Measurements from ENCODE around the gene ARID1B. TPM values are rescaled to one million over a fixed set of nuclear protein-coding genes. Genes with fewer than 3 reads are reported as not detected.

The ARID1B gene
- total RNA-seq, 1 donor from 2014 or later = 43.4 TPM

GRCh38 chr6:156790711-156791319, 13.6 kb downstream of the ARID1B start:
- peak overlapping the region; percentile 63 for H3K27ac ChIP-seq (replicated peaks)
- DNase-seq = no peak
- H3K27me3 ChIP-seq (ENCODE audit: low read depth) = no peaks in the 10 kb centered on the region
- intact Hi-C loops (cut with micrococcal nuclease) = no loop called here
- peaks cover 100% of the 10 kb centered on the region for H3K4me1 ChIP-seq
- H3K9me3 ChIP-seq (replicated peaks) = no peaks in the 10 kb centered on the region
- H3K36me3 ChIP-seq = no peaks in the 10 kb centered on the region
- TF ChIP-seq, protein P1, sequence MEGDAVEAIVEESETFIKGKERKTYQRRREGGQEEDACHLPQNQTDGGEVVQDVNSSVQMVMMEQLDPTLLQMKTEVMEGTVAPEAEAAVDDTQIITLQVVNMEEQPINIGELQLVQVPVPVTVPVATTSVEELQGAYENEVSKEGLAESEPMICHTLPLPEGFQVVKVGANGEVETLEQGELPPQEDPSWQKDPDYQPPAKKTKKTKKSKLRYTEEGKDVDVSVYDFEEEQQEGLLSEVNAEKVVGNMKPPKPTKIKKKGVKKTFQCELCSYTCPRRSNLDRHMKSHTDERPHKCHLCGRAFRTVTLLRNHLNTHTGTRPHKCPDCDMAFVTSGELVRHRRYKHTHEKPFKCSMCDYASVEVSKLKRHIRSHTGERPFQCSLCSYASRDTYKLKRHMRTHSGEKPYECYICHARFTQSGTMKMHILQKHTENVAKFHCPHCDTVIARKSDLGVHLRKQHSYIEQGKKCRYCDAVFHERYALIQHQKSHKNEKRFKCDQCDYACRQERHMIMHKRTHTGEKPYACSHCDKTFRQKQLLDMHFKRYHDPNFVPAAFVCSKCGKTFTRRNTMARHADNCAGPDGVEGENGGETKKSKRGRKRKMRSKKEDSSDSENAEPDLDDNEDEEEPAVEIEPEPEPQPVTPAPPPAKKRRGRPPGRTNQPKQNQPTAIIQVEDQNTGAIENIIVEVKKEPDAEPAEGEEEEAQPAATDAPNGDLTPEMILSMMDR (IDR thresholded peaks at IDR 0.05; ENCODE audit: borderline replicate concordance) = no peak
- H3K4me3 ChIP-seq = peak overlapping the region; percentile 25

GRCh38 chr6:156791320-156791850, 14.2 kb downstream of the ARID1B start:
- peaks cover 100% of the 10 kb centered on the region for H3K4me1 ChIP-seq
- no peaks in the 10 kb centered on the region for H3K9me3 ChIP-seq (replicated peaks)
- TF ChIP-seq, protein P1 (IDR thresholded peaks at IDR 0.05; ENCODE audit: borderline replicate concordance) = no peak
- H3K27ac ChIP-seq (replicated peaks) = peak overlapping the region; percentile 63
- H3K27me3 ChIP-seq (ENCODE audit: low read depth) = no peaks in the 10 kb centered on the region
- H3K4me3 ChIP-seq = peak overlapping the region; percentile 25
- intact Hi-C loops (cut with micrococcal nuclease) = no loop called here
- no peak for DNase-seq
- H3K36me3 ChIP-seq = no peaks in the 10 kb centered on the region

DNA sequence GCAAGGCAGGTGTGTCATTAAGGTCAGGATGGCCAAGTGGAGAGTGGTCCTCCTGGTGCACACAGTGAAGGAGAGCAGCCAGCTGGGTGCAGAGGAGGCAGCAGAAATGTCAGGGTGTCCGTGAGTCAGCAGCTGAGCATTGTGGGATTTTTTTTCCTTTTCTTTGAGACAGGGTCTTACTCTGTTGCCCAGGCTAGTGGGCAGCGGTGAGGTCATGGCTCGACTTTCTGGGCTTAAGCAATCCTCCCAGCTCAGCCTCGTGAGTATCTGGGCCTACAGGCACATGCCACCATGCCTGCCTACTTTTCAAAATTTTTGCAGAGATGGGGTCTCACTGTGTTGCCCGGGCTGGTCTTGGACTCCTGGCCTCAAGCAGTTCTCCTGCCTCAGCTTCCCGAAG, 16.0 kb downstream of the ARID1B start:
- intact Hi-C loops (cut with micrococcal nuclease) = no loop called here
- no peak overlapping the region for H3K27ac ChIP-seq (replicated peaks)
- H3K4me1 ChIP-seq = peaks cover 100% of the 10 kb centered on the region
- TF ChIP-seq, protein P1 (IDR thresholded peaks at IDR 0.05; ENCODE audit: borderline replicate concordance) = no peak
- H3K4me3 ChIP-seq = no peak overlapping the region
- H3K9me3 ChIP-seq (replicated peaks) = no peaks in the 10 kb centered on the region
- DNase-seq = no peak
- H3K36me3 ChIP-seq = no peaks in the 10 kb centered on the region
- no peaks in the 10 kb centered on the region for H3K27me3 ChIP-seq (ENCODE audit: low read depth)

- Histone ChIP-seq H3K27ac (replicated peaks) (no peak overlapping the region), H3K27me3 (ENCODE audit: low read depth) (no peaks in the 10 kb centered on the region), H3K36me3 (no peaks in the 10 kb centered on the region), H3K9me3 (replicated peaks) (no peaks in the 10 kb centered on the region), H3K4me3 (no peak overlapping the region), H3K4me1 (peaks cover 100% of the 10 kb centered on the region)
- no peak for DNase-seq
- intact Hi-C loops (cut with micrococcal nuclease) = no loop called here
- TF ChIP-seq, protein P1 (IDR thresholded peaks at IDR 0.05; ENCODE audit: borderline replicate concordance) = no peak
These were observed 17.6 kb downstream of the ARID1B start for GRCh38 chr6:156794546-156795354.

DNA sequence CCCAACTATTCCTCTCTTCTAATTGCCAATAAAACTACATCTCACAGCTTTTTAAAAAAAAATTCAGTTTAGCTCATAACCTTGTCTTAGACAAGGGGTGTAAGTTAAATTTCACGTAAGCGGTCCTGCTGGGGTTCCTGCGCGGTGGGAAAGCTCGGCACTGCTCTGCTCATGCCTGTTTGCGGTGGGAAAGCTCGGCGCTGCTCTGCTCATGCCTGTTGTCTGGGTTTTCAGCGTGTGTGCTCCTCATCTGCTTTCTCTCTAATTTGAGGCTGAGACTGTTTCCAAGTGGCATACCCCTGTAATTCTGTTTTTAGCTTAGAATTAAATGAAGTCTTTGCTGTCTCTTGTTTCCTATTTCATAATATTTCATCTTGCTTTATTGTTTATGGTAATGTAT, 18.6 kb downstream of the ARID1B start:
- H3K36me3 ChIP-seq = no peaks in the 10 kb centered on the region
- TF ChIP-seq, protein P1 (IDR thresholded peaks at IDR 0.05; ENCODE audit: borderline replicate concordance) = no peak
- H3K9me3 ChIP-seq (replicated peaks) = no peaks in the 10 kb centered on the region
- intact Hi-C loops (cut with micrococcal nuclease) = no loop called here
- peak overlapping the region; percentile 57 for H3K4me3 ChIP-seq
- H3K27me3 ChIP-seq (ENCODE audit: low read depth) = no peaks in the 10 kb centered on the region
- DNase-seq = no peak
- peak overlapping the region; percentile 45 for H3K27ac ChIP-seq (replicated peaks)
- H3K4me1 ChIP-seq = peaks cover 93% of the 10 kb centered on the region
